ENCODE measurements around the gene LMCD1. TPM values are rescaled to one million over a fixed set of nuclear protein-coding genes. Genes with fewer than 3 reads are reported as not detected.

Gene LMCD1
- total RNA-seq, 2 experiments from 2014 or later = 0.47 TPM; not detected in 1

GRCh38 chr3:8488877-8489276, 12.7 kb upstream of the LMCD1 start:
- no peak overlapping the region for H3K4me2 ChIP-seq (ENCODE audit: low read length)
- POLR2A ChIA-PET = interaction anchor here (0.7 kb wide), 1 partner anchor 212 kb away, joined by 3 read pairs; no protein-coding TSS in a partner anchor
- intact Hi-C loops (cut with micrococcal nuclease; ENCODE audit: unreplicated experiment) = no loop called here
- no peaks in the 10 kb centered on the region for H3K9me3 ChIP-seq (ENCODE audit: low read length)
- peaks cover 11% of the 10 kb centered on the region for H3K4me1 ChIP-seq (ENCODE audit: insufficient read depth, low read length, poor library complexity, severe bottlenecking)
- no peak overlapping the region for H3K4me3 ChIP-seq (ENCODE audit: low read depth, low read length, poor library complexity, severe bottlenecking)
- CTCF ChIA-PET (ENCODE audit: unreplicated experiment) = no interaction called here
- no peak overlapping the region for H3K27ac ChIP-seq (ENCODE audit: low read depth, low read length, poor library complexity, severe bottlenecking)
- no peak overlapping the region for H2AFZ ChIP-seq (ENCODE audit: low read length)
- no peaks in the 10 kb centered on the region for H4K20me1 ChIP-seq (ENCODE audit: insufficient read depth, low read length)
- TF ChIP-seq EZH2phosphoT487 (IDR thresholded peaks at IDR 0.05; ENCODE audit: borderline replicate concordance, low read depth, low read length) = no peak
- TF ChIP-seq CTCF (conservative IDR thresholded peaks at IDR 0.05; ENCODE audit: low read length) = no peak
- H3K79me2 ChIP-seq (ENCODE audit: insufficient read depth, low read depth, low read length) = no peaks in the 10 kb centered on the region
- no peaks in the 10 kb centered on the region for H3K36me3 ChIP-seq (ENCODE audit: insufficient read depth, low read length)
- H3K9me2 ChIP-seq (ENCODE audit: insufficient read depth, low read length) = no peaks in the 10 kb centered on the region
- DNase-seq (ENCODE audit: low spot score) = no peak
- no TSS peak for BruUV-seq (replicated peaks)

- no peak for DNase-seq (ENCODE audit: low spot score)
- H2AFZ ChIP-seq (ENCODE audit: low read length) = no peak overlapping the region
- H3K4me1 ChIP-seq (ENCODE audit: insufficient read depth, low read length, poor library complexity, severe bottlenecking) = peaks cover 11% of the 10 kb centered on the region
- H3K4me3 ChIP-seq (ENCODE audit: low read depth, low read length, poor library complexity, severe bottlenecking) = no peak overlapping the region
- H3K36me3 ChIP-seq (ENCODE audit: insufficient read depth, low read length) = no peaks in the 10 kb centered on the region
- no peaks in the 10 kb centered on the region for H3K79me2 ChIP-seq (ENCODE audit: insufficient read depth, low read depth, low read length)
- ChIA-PET POLR2A (interaction anchor here (0.7 kb wide), 1 partner anchor 213 kb away, joined by 3 read pairs; no protein-coding TSS in a partner anchor), CTCF (ENCODE audit: unreplicated experiment) (no interaction called here)
- no TSS peak for BruUV-seq (replicated peaks)
- TF ChIP-seq EZH2phosphoT487 (IDR thresholded peaks at IDR 0.05; ENCODE audit: borderline replicate concordance, low read depth, low read length) (no peak), CTCF (conservative IDR thresholded peaks at IDR 0.05; ENCODE audit: low read length) (no peak)
- no peaks in the 10 kb centered on the region for H3K9me2 ChIP-seq (ENCODE audit: insufficient read depth, low read length)
- H4K20me1 ChIP-seq (ENCODE audit: insufficient read depth, low read length) = no peaks in the 10 kb centered on the region
- H3K27ac ChIP-seq (ENCODE audit: low read depth, low read length, poor library complexity, severe bottlenecking) = no peak overlapping the region
- no peaks in the 10 kb centered on the region for H3K9me3 ChIP-seq (ENCODE audit: low read length)
- intact Hi-C loops (cut with micrococcal nuclease; ENCODE audit: unreplicated experiment) = no loop called here
- H3K4me2 ChIP-seq (ENCODE audit: low read length) = no peak overlapping the region
Observed at GRCh38 chr3:8489278-8489792, 12.3 kb upstream of the LMCD1 start.

GRCh38 chr3:8490079-8490552, 11.5 kb upstream of the LMCD1 start:
- TF ChIP-seq EZH2phosphoT487 (IDR thresholded peaks at IDR 0.05; ENCODE audit: borderline replicate concordance, low read depth, low read length) = no peak
- no peak for TF ChIP-seq CTCF (conservative IDR thresholded peaks at IDR 0.05; ENCODE audit: low read length)
- POLR2A ChIA-PET = no interaction called here
- no peak overlapping the region for H3K4me3 ChIP-seq (ENCODE audit: low read depth, low read length, poor library complexity, severe bottlenecking)
- H4K20me1 ChIP-seq (ENCODE audit: insufficient read depth, low read length) = no peaks in the 10 kb centered on the region
- no peak for DNase-seq (ENCODE audit: low spot score)
- H3K9me2 ChIP-seq (ENCODE audit: insufficient read depth, low read length) = no peaks in the 10 kb centered on the region
- no peak overlapping the region for H2AFZ ChIP-seq (ENCODE audit: low read length)
- BruUV-seq (replicated peaks) = no TSS peak
- H3K79me2 ChIP-seq (ENCODE audit: insufficient read depth, low read depth, low read length) = no peaks in the 10 kb centered on the region
- H3K4me2 ChIP-seq (ENCODE audit: low read length) = no peak overlapping the region
- H3K9me3 ChIP-seq (ENCODE audit: low read length) = no peaks in the 10 kb centered on the region
- peaks cover 11% of the 10 kb centered on the region for H3K4me1 ChIP-seq (ENCODE audit: insufficient read depth, low read length, poor library complexity, severe bottlenecking)
- CTCF ChIA-PET (ENCODE audit: unreplicated experiment) = no interaction called here
- intact Hi-C loops (cut with micrococcal nuclease; ENCODE audit: unreplicated experiment) = no loop called here
- no peak overlapping the region for H3K27ac ChIP-seq (ENCODE audit: low read depth, low read length, poor library complexity, severe bottlenecking)
- no peaks in the 10 kb centered on the region for H3K36me3 ChIP-seq (ENCODE audit: insufficient read depth, low read length)
